HepG2 (cell line): ENCODE results near the gene DNAJC12. TPM values are rescaled to one million over a fixed set of nuclear protein-coding genes. Genes with fewer than 3 reads are reported as not detected.

Experiments used
- ARNTL ChIP-seq: sonication (generic); formaldehyde crosslinking; IDR thresholded peaks from 2 replicates; pipeline ENCODE4 v1.4.0; 2020; ENCODE audit warnings: mild to moderate bottlenecking, missing genetic modification reagents
- ATF2 ChIP-seq: sonication (generic); formaldehyde crosslinking; IDR thresholded peaks from 2 replicates; pipeline ENCODE4 v1.4.0; 2020; ENCODE audit warnings: missing genetic modification reagents
- ATRX ChIP-seq: sonication (generic); formaldehyde crosslinking; IDR thresholded peaks from 2 replicates; pipeline ENCODE4 v1.4.0; 2020; ENCODE audit warnings: missing genetic modification reagents, borderline replicate concordance
- CHD2 ChIP-seq: IDR thresholded peaks from 2 replicates; pipeline ENCODE4 v1.6.1; 2011; ENCODE audit warnings: low read depth, low read length, improper control_type of control experiment
- DNMT1 ChIP-seq: sonication (generic); formaldehyde crosslinking; IDR thresholded peaks from 2 replicates; pipeline ENCODE4 v1.5.1; 2020; ENCODE audit warnings: mild to moderate bottlenecking, missing genetic modification reagents
- ETV5 ChIP-seq: IDR thresholded peaks from 2 replicates; pipeline ENCODE4 v1.6.1; 2018; ENCODE audit warnings: missing biosample characterization, missing genetic modification reagents, inconsistent platforms, borderline replicate concordance
- FOXK2 ChIP-seq: fragments of 450-650 bp; IDR thresholded peaks from 2 replicates; pipeline ENCODE4 v1.6.1; 2016
- FOXO4 ChIP-seq: sonication (generic); formaldehyde crosslinking; conservative IDR thresholded peaks from 2 replicates; pipeline ENCODE4 v1.8.1; 2023; ENCODE audit warnings: missing genetic modification reagents
- HMGXB4 ChIP-seq, 2 experiments: sonication (generic) in 1 of 2; formaldehyde crosslinking in 1 of 2; IDR thresholded peaks; 2 replicates each; pipeline versions ENCODE4 v1.4.0 to v1.6.1; 2018 to 2020; ENCODE audit warnings: missing genetic modification reagents in 2 of 2, borderline replicate concordance in 1 of 2, low read depth in 1 of 2, mild to moderate bottlenecking in 1 of 2, missing biosample characterization in 1 of 2
- HOXA7 ChIP-seq: sonication (generic); formaldehyde crosslinking; IDR thresholded peaks from 2 replicates; pipeline ENCODE4 v1.8.1; 2022; ENCODE audit warnings: mild to moderate bottlenecking, missing genetic modification reagents, moderate library complexity
- IRX3 ChIP-seq: sonication (generic); formaldehyde crosslinking; IDR thresholded peaks from 2 replicates; pipeline ENCODE4 v1.8.1; 2023; ENCODE audit warnings: mild to moderate bottlenecking, low read depth, missing genetic modification reagents, borderline replicate concordance
- ISL2 ChIP-seq: sonication (generic); formaldehyde crosslinking; IDR thresholded peaks from 2 replicates; pipeline ENCODE4 v1.5.0; 2020; ENCODE audit warnings: missing genetic modification reagents
- KAT8 ChIP-seq: IDR thresholded peaks from 2 replicates; pipeline ENCODE4 v1.6.1; 2016; ENCODE audit warnings: missing genetic modification reagents, missing compliant biosample characterization
- MAFK ChIP-seq, 2 experiments: IDR thresholded peaks in 1 of 2; conservative IDR thresholded peaks in 1 of 2; 2 replicates each; pipeline ENCODE4 v1.6.1; 2011; ENCODE audit warnings: improper control_type of control experiment in 2 of 2, low read length in 2 of 2
- MBD4 ChIP-seq: IDR thresholded peaks from 2 replicates; pipeline ENCODE4 v1.6.1; 2012; ENCODE audit warnings: low read length, inconsistent platforms, borderline replicate concordance
- PCBP2 ChIP-seq: fragments of 200-400 bp; formaldehyde crosslinking; optimal IDR thresholded peaks from 2 replicates; pipeline ENCODE3; 2018; ENCODE audit warnings: low read length, low read depth; ENCODE audit not compliant: poor library complexity, severe bottlenecking
- SATB2 ChIP-seq: sonication (generic); formaldehyde crosslinking; IDR thresholded peaks from 2 replicates; pipeline ENCODE4 v1.5.0; 2020; ENCODE audit warnings: missing genetic modification reagents
- SYNCRIP ChIP-seq: fragments of 200-400 bp; formaldehyde crosslinking; IDR thresholded peaks from 2 replicates; pipeline ENCODE4 v1.6.1; 2018; ENCODE audit warnings: mild to moderate bottlenecking, low read depth, low read length; ENCODE audit not compliant: insufficient read depth
- TAF1 ChIP-seq: sonication (generic); formaldehyde crosslinking; IDR thresholded peaks from 2 replicates; pipeline ENCODE4 v1.4.0; 2020; ENCODE audit warnings: missing genetic modification reagents
- ZNF282 ChIP-seq: fragments of 450-650 bp; IDR thresholded peaks from 2 replicates; pipeline ENCODE4 v1.6.1; 2018; ENCODE audit not compliant: partially characterized antibody
- ZNF460 ChIP-seq: sonication (generic); formaldehyde crosslinking; IDR thresholded peaks from 2 replicates; pipeline ENCODE4 v1.5.1; 2020; ENCODE audit warnings: missing genetic modification reagents, mild to moderate bottlenecking, borderline replicate concordance
- ZNF552 ChIP-seq: sonication (generic); formaldehyde crosslinking; IDR thresholded peaks from 2 replicates; pipeline ENCODE4 v1.9.0; 2022; ENCODE audit warnings: missing genetic modification reagents, mild to moderate bottlenecking, borderline replicate concordance
- ZNF782 ChIP-seq: sonication (generic); formaldehyde crosslinking; IDR thresholded peaks from 2 replicates; pipeline ENCODE4 v1.4.0; 2020; ENCODE audit warnings: missing genetic modification reagents, mild to moderate bottlenecking, borderline replicate concordance
- ZSCAN22 ChIP-seq: sonication (generic); formaldehyde crosslinking; IDR thresholded peaks from 2 replicates; pipeline ENCODE4 v1.4.0; 2020; ENCODE audit warnings: mild to moderate bottlenecking, missing genetic modification reagents
- ZSCAN29 ChIP-seq: sonication (generic); formaldehyde crosslinking; conservative IDR thresholded peaks from 2 replicates; pipeline ENCODE4 v1.4.0; 2020; ENCODE audit warnings: mild to moderate bottlenecking, missing genetic modification reagents
- polyA plus RNA-seq, 8 experiments: library from polyadenylated mRNA; depleted of rRNA in 3 of 8; stranded (reverse) in 7 of 8; unstranded in 1 of 8; fragments of >200 nt; fragmentation: Illumina TruSeq in 4 of 8; extraction: Trizol in 4 of 8; gene quantifications; 2 replicates each; pipeline versions ENCODE4 v1.2.1 to v1.2.3, GENCODE V29; 2011 to 2016; ENCODE audit warnings: low read depth in 4 of 8, missing spikeins in 1 of 8, mixed read lengths in 1 of 8; ENCODE audit not compliant: insufficient read depth in 1 of 8
- total RNA-seq, 5 experiments: library from RNA; depleted of rRNA; stranded (reverse); fragments of >200 nt; fragmentation: Illumina TruSeq; extraction: Trizol; gene quantifications; 2 replicates each; pipeline ENCODE4 v1.2.3, GENCODE V29; 2016; ENCODE audit warnings: low read depth in 1 of 5
- TF ChIP-seq, protein P1 (sequence below): sonication (generic); formaldehyde crosslinking; IDR thresholded peaks from 2 replicates; pipeline ENCODE4 v1.9.0; 2021; ENCODE audit warnings: missing genetic modification reagents, mild to moderate bottlenecking, borderline replicate concordance

DNAJC12 gene
- total and polyA plus RNA-seq, 2 of the 13 experiments (the other 11 are each of a cell fraction or from before 2014, with no cell fraction given): 11.6 to 43.9 TPM

- TF ChIP-seq MAFK (conservative IDR thresholded peaks at IDR 0.05 in 1 of 2, IDR thresholded peaks at IDR 0.05 in 1 of 2; ENCODE audit: low read length in 2 of 2) (no peak), HMGXB4 (CRISPR knock-in tag; IDR thresholded peaks at IDR 0.05; ENCODE audit: borderline replicate concordance in 1 of 2, low read depth in 1 of 2) (peak; percentile 48 to 73; a peak in 2 of 4 replicates), ATF2 (CRISPR knock-in tag) (peak; percentile 41; the same call in 1 of the 2 replicates), ZNF552 (CRISPR knock-in tag) (no peak; the same call in 1 of the 2 replicates), CHD2 (peak; percentile 12; the same call in 1 of the 2 replicates), ZNF282 (no peak), ATRX (CRISPR knock-in tag) (no peak), ZNF460 (no peak; the same call in 1 of the 2 replicates), KAT8 (CRISPR knock-in tag) (peak; percentile 83), FOXK2 (peak; percentile 93), ISL2 (CRISPR knock-in tag) (peak; percentile 72), PCBP2 (no peak), TAF1 (CRISPR knock-in tag) (peak; percentile 88), ETV5 (CRISPR knock-in tag) (peak; percentile 47; the same call in 1 of the 2 replicates), HOXA7 (CRISPR knock-in tag) (no peak), IRX3 (CRISPR knock-in tag) (peak; percentile 87; the same call in 1 of the 2 replicates), ARNTL (peak; percentile 98), DNMT1 (CRISPR knock-in tag) (no peak), ZNF782 (CRISPR knock-in tag) (0 out of 2 replicates have a peak, but pooled peaks have one; percentile 51), ZSCAN22 (CRISPR knock-in tag) (no peak), SYNCRIP (no peak), SATB2 (CRISPR knock-in tag) (peak; percentile 62; the same call in 1 of the 2 replicates), FOXO4 (CRISPR knock-in tag) (no peak), MBD4 (no peak), ZSCAN29 (0 out of 2 replicates have a peak, but pooled peaks have one; percentile 26)
- TF ChIP-seq, protein P1, sequence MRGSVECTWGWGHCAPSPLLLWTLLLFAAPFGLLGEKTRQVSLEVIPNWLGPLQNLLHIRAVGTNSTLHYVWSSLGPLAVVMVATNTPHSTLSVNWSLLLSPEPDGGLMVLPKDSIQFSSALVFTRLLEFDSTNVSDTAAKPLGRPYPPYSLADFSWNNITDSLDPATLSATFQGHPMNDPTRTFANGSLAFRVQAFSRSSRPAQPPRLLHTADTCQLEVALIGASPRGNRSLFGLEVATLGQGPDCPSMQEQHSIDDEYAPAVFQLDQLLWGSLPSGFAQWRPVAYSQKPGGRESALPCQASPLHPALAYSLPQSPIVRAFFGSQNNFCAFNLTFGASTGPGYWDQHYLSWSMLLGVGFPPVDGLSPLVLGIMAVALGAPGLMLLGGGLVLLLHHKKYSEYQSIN: no peak
These were observed 46.4 kb upstream of the DNAJC12 start, which contains the start of gene SIRT1 (continued) for GRCh38 chr10:67884313-67884841.
